Sigmoid colon (tissue), 7 donors: ENCODE measurements around the gene LRCH1. TPM values are rescaled to one million over a fixed set of nuclear protein-coding genes. Genes with fewer than 3 reads are reported as not detected.

Experiments
- DNase-seq: peaks from one replicate; pipeline ENCODE4 v3.0.0-alpha.2; 2019
- H3K27ac ChIP-seq, 4 donors: fragments of 200-600 bp; sonication (generic); one replicate each; pipeline ENCODE4 v1.5.1; 2016 to 2019; ENCODE audit warnings: mild to moderate bottlenecking in 1 of 4
- H3K27me3 ChIP-seq, 3 donors: fragments of 200-600 bp; sonication (generic); one replicate each; pipeline ENCODE4 v1.5.1; 2019; ENCODE audit warnings: mild to moderate bottlenecking in 1 of 3
- H3K36me3 ChIP-seq, 4 donors: fragments of 200-600 bp; sonication (generic); one replicate each; pipeline ENCODE4 v1.5.1; 2016 to 2019
- H3K4me1 ChIP-seq, 4 donors: fragments of 200-600 bp; sonication (generic); one replicate each; pipeline ENCODE4 v1.5.1; 2017 to 2019
- H3K4me3 ChIP-seq, 4 donors: fragments of 200-600 bp; sonication (generic); one replicate each; pipeline ENCODE4 v1.5.1; 2017 to 2019; ENCODE audit warnings: mild to moderate bottlenecking in 2 of 4, moderate library complexity in 1 of 4
- H3K9me3 ChIP-seq, 4 donors: fragments of 200-600 bp in 3 of 4; sonication (generic) in 3 of 4; one replicate each; pipeline versions ENCODE4 v1.5.1 to v1.6.1; 2013 to 2019
- EP300 ChIP-seq, 4 donors: sonication (generic); formaldehyde crosslinking; IDR thresholded peaks; one replicate each; pipeline ENCODE4 v1.6.1; 2017; ENCODE audit warnings: antibody characterized with exemption in 4 of 4
- POLR2A ChIP-seq, 2 donors: fragments of 450-650 bp; IDR thresholded peaks; one replicate each; pipeline ENCODE4 v1.6.1; 2016; ENCODE audit warnings: antibody characterized with exemption in 2 of 2, mild to moderate bottlenecking in 2 of 2, moderate library complexity in 2 of 2
- POLR2AphosphoS5 ChIP-seq, 4 donors: sonication (generic); formaldehyde crosslinking; IDR thresholded peaks; one replicate each; pipeline ENCODE4 v1.6.1; 2017; ENCODE audit warnings: antibody characterized with exemption in 4 of 4
- WGBS, 2 donors: extraction: QIAGEN DNeasy Blood & Tissue Kit; methylation state at CpG; one replicate each; pipeline ENCODE4 v1.1.7; 2013; 5-methylcytosine and 5-hydroxymethylcytosine counted together
- intact Hi-C: fragments of 100-400 bp; cut with DNase I; formaldehyde crosslinking; loops from one replicate; pipeline ENCODE4 v1.15.1; 2023
- polyA plus RNA-seq, 3 donors: library from polyadenylated mRNA; stranded (reverse); fragments of 200-250 nt; gene quantifications; one replicate each; pipeline ENCODE4 v1.2.3, GENCODE V29; 2013
- total RNA-seq, 4 donors: library from RNA; depleted of rRNA; stranded (reverse); fragments of >200 nt; gene quantifications; one replicate each; pipeline ENCODE4 v1.1.0, GENCODE V29; 2016
- TF ChIP-seq, protein P1 (sequence below), 4 experiments: fragments of 450-650 bp in 3 of 4; fragments of 200-600 bp in 1 of 4; IDR thresholded peaks; one replicate each; pipeline ENCODE4 v1.5.1; 2016 to 2019; ENCODE audit warnings: antibody characterized with exemption in 4 of 4, mild to moderate bottlenecking in 3 of 4, moderate library complexity in 2 of 4
- donor health status: healthy with polysubstance abuse.
- donor health status: Bipolar disorder and iron deficiency.
- donor health status: healthy.

LRCH1 gene, protein sequence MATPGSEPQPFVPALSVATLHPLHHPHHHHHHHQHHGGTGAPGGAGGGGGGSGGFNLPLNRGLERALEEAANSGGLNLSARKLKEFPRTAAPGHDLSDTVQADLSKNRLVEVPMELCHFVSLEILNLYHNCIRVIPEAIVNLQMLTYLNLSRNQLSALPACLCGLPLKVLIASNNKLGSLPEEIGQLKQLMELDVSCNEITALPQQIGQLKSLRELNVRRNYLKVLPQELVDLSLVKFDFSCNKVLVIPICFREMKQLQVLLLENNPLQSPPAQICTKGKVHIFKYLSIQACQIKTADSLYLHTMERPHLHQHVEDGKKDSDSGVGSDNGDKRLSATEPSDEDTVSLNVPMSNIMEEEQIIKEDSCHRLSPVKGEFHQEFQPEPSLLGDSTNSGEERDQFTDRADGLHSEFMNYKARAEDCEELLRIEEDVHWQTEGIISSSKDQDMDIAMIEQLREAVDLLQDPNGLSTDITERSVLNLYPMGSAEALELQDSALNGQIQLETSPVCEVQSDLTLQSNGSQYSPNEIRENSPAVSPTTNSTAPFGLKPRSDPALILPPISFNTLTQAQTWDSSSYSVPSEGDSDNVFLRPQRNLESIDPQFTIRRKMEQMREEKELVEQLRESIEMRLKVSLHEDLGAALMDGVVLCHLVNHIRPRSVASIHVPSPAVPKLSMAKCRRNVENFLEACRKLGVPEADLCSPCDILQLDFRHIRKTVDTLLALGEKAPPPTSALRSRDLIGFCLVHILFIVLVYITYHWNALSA
- total RNA-seq (10 to 100 TPM; 32.4 to 54.0 (median 40.7) TPM), polyA plus RNA-seq (1 to 10 TPM; 4.2 to 8.4 (median 5.1) TPM)

GRCh38 chr13:46552889-46553520 lies at the start of gene LRCH1:
TSS of gene LRCH1 (plus strand) at chr13:46553170. CDS start at chr13:46553397, 227 bp downstream.
- H3K4me3 ChIP-seq, result peak within 1 kb of the TSS; percentile 79 to 98 (median 93)
- no peaks in the 10 kb centered on the region for H3K36me3 ChIP-seq
- no peaks in the 10 kb centered on the region for H3K9me3 ChIP-seq
- H3K4me1 ChIP-seq, result peaks cover 0 to 38% (median 27%) of the 10 kb centered on the region in 4 donors
- 1% methylated on average over 66 of the region's 66 CpGs for WGBS, 2 donors
- intact Hi-C loops, result loop anchor here (2.0 to 5.0 kb wide), 4 partner anchors 64 to 244 kb away; partner anchors contain the start of gene ESD
- peak; percentile 95 for DNase-seq
- peak within 1 kb of the TSS; percentile 93 to 97 (median 94) for H3K27ac ChIP-seq
- H3K27me3 ChIP-seq, result no peaks in the 10 kb centered on the region
- TF ChIP-seq EP300 (IDR thresholded peaks at IDR 0.05) (no peak), POLR2AphosphoS5 (IDR thresholded peaks at IDR 0.05) (peak; percentile 31 to 75 (median 64))

DNA sequence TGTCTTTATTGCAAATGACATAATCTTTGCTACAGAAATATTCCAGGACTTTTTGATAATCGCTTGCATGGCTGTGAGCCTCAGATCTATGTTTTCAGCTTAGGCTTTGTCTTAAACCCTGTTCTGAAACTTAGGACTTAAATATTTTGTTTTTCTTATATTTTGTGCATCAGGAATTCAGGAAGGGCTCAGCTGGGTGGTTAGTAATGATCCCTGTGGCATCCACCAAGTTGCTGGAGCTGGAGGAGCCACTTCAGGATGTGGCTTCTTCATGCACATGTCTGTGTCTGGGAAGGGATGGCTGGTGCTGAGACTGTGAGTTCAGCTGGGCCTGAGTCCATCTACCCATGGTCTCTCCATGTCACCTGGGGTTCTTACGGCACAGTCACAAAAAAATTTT lies 48.9 kb upstream of the LRCH1 start:
- DNase-seq, result no peak
- intact Hi-C loops, result loop anchor here (5.0 kb wide), 1 partner anchor 33 kb away; no protein-coding TSS in a partner anchor
- no peaks in the 10 kb centered on the region for H3K9me3 ChIP-seq
- H3K27me3 ChIP-seq, result no peaks in the 10 kb centered on the region
- no peaks in the 10 kb centered on the region for H3K4me1 ChIP-seq
- WGBS, 2 donors, result 97 to 98% methylated on average over 2 of the region's 2 CpGs
- no peak overlapping the region for H3K27ac ChIP-seq
- H3K4me3 ChIP-seq, result no peak overlapping the region
- no peaks in the 10 kb centered on the region for H3K36me3 ChIP-seq
- TF ChIP-seq POLR2A (IDR thresholded peaks at IDR 0.05), result no peak
- TF ChIP-seq POLR2AphosphoS5 (IDR thresholded peaks at IDR 0.05), result no peak
- TF ChIP-seq EP300 (IDR thresholded peaks at IDR 0.05), result no peak
- TF ChIP-seq, protein P1, sequence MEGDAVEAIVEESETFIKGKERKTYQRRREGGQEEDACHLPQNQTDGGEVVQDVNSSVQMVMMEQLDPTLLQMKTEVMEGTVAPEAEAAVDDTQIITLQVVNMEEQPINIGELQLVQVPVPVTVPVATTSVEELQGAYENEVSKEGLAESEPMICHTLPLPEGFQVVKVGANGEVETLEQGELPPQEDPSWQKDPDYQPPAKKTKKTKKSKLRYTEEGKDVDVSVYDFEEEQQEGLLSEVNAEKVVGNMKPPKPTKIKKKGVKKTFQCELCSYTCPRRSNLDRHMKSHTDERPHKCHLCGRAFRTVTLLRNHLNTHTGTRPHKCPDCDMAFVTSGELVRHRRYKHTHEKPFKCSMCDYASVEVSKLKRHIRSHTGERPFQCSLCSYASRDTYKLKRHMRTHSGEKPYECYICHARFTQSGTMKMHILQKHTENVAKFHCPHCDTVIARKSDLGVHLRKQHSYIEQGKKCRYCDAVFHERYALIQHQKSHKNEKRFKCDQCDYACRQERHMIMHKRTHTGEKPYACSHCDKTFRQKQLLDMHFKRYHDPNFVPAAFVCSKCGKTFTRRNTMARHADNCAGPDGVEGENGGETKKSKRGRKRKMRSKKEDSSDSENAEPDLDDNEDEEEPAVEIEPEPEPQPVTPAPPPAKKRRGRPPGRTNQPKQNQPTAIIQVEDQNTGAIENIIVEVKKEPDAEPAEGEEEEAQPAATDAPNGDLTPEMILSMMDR (IDR thresholded peaks at IDR 0.05), result no peak

- H3K4me1 ChIP-seq, result no peaks in the 10 kb centered on the region
- WGBS, 2 donors, result 62 to 70% methylated on average over 1 of the region's 1 CpG
- no peak for DNase-seq
- H3K4me3 ChIP-seq, result no peak overlapping the region
- H3K27me3 ChIP-seq, result no peaks in the 10 kb centered on the region
- H3K9me3 ChIP-seq, result no peaks in the 10 kb centered on the region
- intact Hi-C loops, result no loop called here
- no peak overlapping the region for H3K27ac ChIP-seq
- no peaks in the 10 kb centered on the region for H3K36me3 ChIP-seq
- TF ChIP-seq POLR2A (IDR thresholded peaks at IDR 0.05), result no peak
- TF ChIP-seq, protein P1 (IDR thresholded peaks at IDR 0.05), result no peak
- no peak for TF ChIP-seq POLR2AphosphoS5 (IDR thresholded peaks at IDR 0.05)
- TF ChIP-seq EP300 (IDR thresholded peaks at IDR 0.05), result no peak
These were observed 45.0 kb upstream of the LRCH1 start for GRCh38 chr13:46507981-46508380.

- 67 to 80% methylated on average over 4 of the region's 4 CpGs for WGBS, 2 donors
- TF ChIP-seq, protein P1 (IDR thresholded peaks at IDR 0.05), result no peak
- TF ChIP-seq EP300 (IDR thresholded peaks at IDR 0.05), result no peak
- no peak for TF ChIP-seq POLR2A (IDR thresholded peaks at IDR 0.05)
- TF ChIP-seq POLR2AphosphoS5 (IDR thresholded peaks at IDR 0.05), result no peak
These were observed 43.0 kb upstream of the LRCH1 start for GRCh38 chr13:46509981-46510380.

More at GRCh38 chr13:46509981-46510380, 43.0 kb upstream of the LRCH1 start:
- H3K4me3 ChIP-seq, result no peak overlapping the region
- no peaks in the 10 kb centered on the region for H3K4me1 ChIP-seq
- intact Hi-C loops, result no loop called here
- no peak overlapping the region for H3K27ac ChIP-seq
- no peak for DNase-seq
- no peaks in the 10 kb centered on the region for H3K9me3 ChIP-seq
- H3K36me3 ChIP-seq, result no peaks in the 10 kb centered on the region
- H3K27me3 ChIP-seq, result no peaks in the 10 kb centered on the region
